ENCODE results near the gene FOXN3.

GRCh38 chr14:89417091-89417464 is at the start of gene FOXN3:
- TF ChIP-seq CTCF (IDR thresholded peaks at IDR 0.05 in 4 of 5, conservative IDR thresholded peaks at IDR 0.05 in 1 of 5) (no peak), POLR2A (IDR thresholded peaks at IDR 0.05) (peak; percentile 81 to 82)

Measured in gastrocnemius medialis (tissue), 4 donors.